SK-N-SH (cell line): ENCODE results near the gene LCN6. TPM values are rescaled to one million over a fixed set of nuclear protein-coding genes. Genes with fewer than 3 reads are reported as not detected.

ENCODE experiments used
- CTCF ChIA-PET: fragments of 300-600, 350-600 bp; formaldehyde crosslinking; extraction: SDS; loops from one replicate; lab custom pipeline; 2021; lab: Yijun Ruan, JAX
- POLR2A ChIA-PET: fragments of 350-600 bp; sonication (Branson Sonifier 250); formaldehyde crosslinking; extraction: SDS; loops from one replicate; lab custom pipeline; 2020; ENCODE audit warnings: antibody characterized with exemption, inconsistent platforms; lab: Yijun Ruan, JAX
- DNase-seq: peaks from one replicate; pipeline ENCODE4 v3.0.0; 2012
- H2AFZ ChIP-seq: fragments of 200-600 bp; sonication (generic); 2 replicates; pipeline ENCODE4 v1.8.1; 2016; ENCODE audit warnings: antibody characterized with exemption, mild to moderate bottlenecking, low read depth
- H3F3A ChIP-seq: fragments of 200-600 bp; sonication (generic); replicated peaks from 2 replicates; pipeline ENCODE3; 2016; ENCODE audit warnings: antibody characterized with exemption, mild to moderate bottlenecking; ENCODE audit not compliant: insufficient read depth
- H3K27ac ChIP-seq, 2 experiments: fragments of 200-500 bp in 1 of 2; fragments of 200-600 bp in 1 of 2; sonication (Bioruptor generic) in 1 of 2; sonication (generic), shearing (Covaris generic) in 1 of 2; 2 replicates each; pipeline versions ENCODE4 v1.5.1 to v1.6.1; 2014 to 2016; ENCODE audit warnings: low read depth in 2 of 2, inconsistent platforms in 1 of 2, low read length in 1 of 2, mild to moderate bottlenecking in 1 of 2, mixed read lengths in 1 of 2
- H3K27me3 ChIP-seq: fragments of 200-600 bp; sonication (generic), shearing (Covaris generic); 2 replicates; pipeline ENCODE4 v1.6.1; 2016; ENCODE audit warnings: mixed run types; ENCODE audit not compliant: insufficient read depth
- H3K36me3 ChIP-seq, 2 experiments: fragments of 200-500 bp in 1 of 2; fragments of 200-600 bp in 1 of 2; sonication (Bioruptor generic) in 1 of 2; sonication (generic) in 1 of 2; replicated peaks in 1 of 2; 2 replicates each; pipeline versions ENCODE3 to v1.5.1; 2014 to 2016; ENCODE audit warnings: low read length in 1 of 2, mild to moderate bottlenecking in 1 of 2; ENCODE audit not compliant: insufficient read depth in 2 of 2, control insufficient read depth in 1 of 2
- H3K4me1 ChIP-seq, 2 experiments: fragments of 200-500 bp in 1 of 2; fragments of 200-600 bp in 1 of 2; sonication (Bioruptor generic) in 1 of 2; sonication (generic), shearing (Covaris generic) in 1 of 2; 2 replicates each; pipeline versions ENCODE4 v1.5.1 to v1.6.1; 2014 to 2016; ENCODE audit warnings: low read depth in 1 of 2, low read length in 1 of 2, mixed run types in 1 of 2; ENCODE audit not compliant: insufficient read depth in 2 of 2, control insufficient read depth in 1 of 2
- H3K4me2 ChIP-seq: fragments of 200-600 bp; sonication (generic), shearing (Covaris generic); 2 replicates; pipeline ENCODE4 v1.6.1; 2017; ENCODE audit warnings: mixed run types
- H3K4me3 ChIP-seq, 2 experiments: fragments of 200-500 bp in 1 of 2; fragments of 200-600 bp in 1 of 2; sonication (Bioruptor generic) in 1 of 2; sonication (generic), shearing (Covaris generic) in 1 of 2; 2 replicates each; pipeline versions ENCODE4 v1.5.1 to v1.8.1; 2014 to 2016; ENCODE audit warnings: low read depth in 2 of 2, inconsistent platforms in 1 of 2, low read length in 1 of 2, mild to moderate bottlenecking in 1 of 2, mixed read lengths in 1 of 2, moderate library complexity in 1 of 2
- H3K79me2 ChIP-seq: fragments of 200-600 bp; sonication (generic); 2 replicates; pipeline ENCODE4 v1.8.1; 2017; ENCODE audit warnings: mild to moderate bottlenecking; ENCODE audit not compliant: insufficient read depth
- H3K9ac ChIP-seq: fragments of 200-600 bp; sonication (generic); 2 replicates; pipeline ENCODE4 v1.6.1; 2017; ENCODE audit warnings: mixed run types
- H3K9me2 ChIP-seq: fragments of 200-600 bp; sonication (generic); 2 replicates; pipeline ENCODE4 v1.6.1; 2017; ENCODE audit warnings: mixed run types
- H3K9me3 ChIP-seq: fragments of 200-600 bp; sonication (generic); 2 replicates; pipeline ENCODE4 v1.6.1; 2017; ENCODE audit warnings: mixed run types, mild to moderate bottlenecking, moderate library complexity
- H4K20me1 ChIP-seq: fragments of 200-600 bp; sonication (generic); 2 replicates; pipeline ENCODE4 v1.6.1; 2017; ENCODE audit warnings: mild to moderate bottlenecking, mixed run types; ENCODE audit not compliant: insufficient read depth
- CHD2 ChIP-seq: fragments of 150-350 bp; IDR thresholded peaks from 2 replicates; pipeline ENCODE4 v1.6.1; 2018; ENCODE audit warnings: low read length; ENCODE audit not compliant: partially characterized antibody
- CTCF ChIP-seq: fragments of 200-600 bp; sonication (generic); IDR thresholded peaks from 2 replicates; pipeline ENCODE4 v1.6.1; 2017; ENCODE audit warnings: antibody characterized with exemption, mild to moderate bottlenecking, moderate library complexity
- EZH2phosphoT487 ChIP-seq: fragments of 200-600 bp; sonication (generic); IDR thresholded peaks from 2 replicates; pipeline ENCODE4 v1.6.1; 2017; ENCODE audit warnings: low read depth, mixed run types, mild to moderate bottlenecking, antibody characterized with exemption, moderate library complexity, borderline replicate concordance
- FOSL2 ChIP-seq: IDR thresholded peaks from 2 replicates; pipeline ENCODE4 v1.4.0; 2012; ENCODE audit warnings: low read depth, mild to moderate bottlenecking, moderate library complexity, borderline replicate concordance
- FOXM1 ChIP-seq: IDR thresholded peaks from 2 replicates; pipeline ENCODE4 v1.4.0; 2012; ENCODE audit warnings: low read depth, mild to moderate bottlenecking
- MXI1 ChIP-seq: IDR thresholded peaks from 2 replicates; pipeline ENCODE4 v1.6.1; 2012; ENCODE audit warnings: mild to moderate bottlenecking, low read depth, low read length, improper control_type of control experiment
- NRF1 ChIP-seq: IDR thresholded peaks from 2 replicates; pipeline ENCODE4 v1.6.1; 2012; ENCODE audit warnings: low read depth, mild to moderate bottlenecking, low read length
- PBX3 ChIP-seq: IDR thresholded peaks from 2 replicates; pipeline ENCODE4; 2012
- RFX5 ChIP-seq: IDR thresholded peaks from 2 replicates; pipeline ENCODE4 v1.6.1; 2012; ENCODE audit warnings: mild to moderate bottlenecking, improper control_type of control experiment, low read length
- RXRA ChIP-seq: IDR thresholded peaks from 2 replicates; pipeline ENCODE4 v1.4.0; 2012; ENCODE audit warnings: low read depth, mild to moderate bottlenecking, borderline replicate concordance
- SMC3 ChIP-seq: IDR thresholded peaks from 2 replicates; pipeline ENCODE4 v1.6.1; 2012; ENCODE audit warnings: low read depth, low read length, improper control_type of control experiment
- TEAD4 ChIP-seq: IDR thresholded peaks from 2 replicates; pipeline ENCODE4 v1.4.0; 2012; ENCODE audit warnings: mild to moderate bottlenecking, borderline replicate concordance; ENCODE audit not compliant: insufficient read depth
- USF2 ChIP-seq: fragments of 150-350 bp; IDR thresholded peaks from 2 replicates; pipeline ENCODE4 v1.6.1; 2017; ENCODE audit warnings: antibody characterized with exemption, low read length, low read depth, borderline replicate concordance
- WGBS: methylation state at CpG from one replicate; pipeline ENCODE4 v1.1.6; 2017; ENCODE audit warnings: low lambda C conversion rate; 5-methylcytosine and 5-hydroxymethylcytosine counted together
- polyA plus RNA-seq, 3 experiments: library from polyadenylated mRNA; depleted of rRNA; stranded (reverse); fragments of >200 nt; gene quantifications; 2 replicates each; pipeline ENCODE4 v1.2.3, GENCODE V29; 2012
- TF ChIP-seq, protein P1 (sequence below): IDR thresholded peaks from 2 replicates; pipeline ENCODE4 v1.4.0; 2012; ENCODE audit warnings: low read depth, borderline replicate concordance
- TF ChIP-seq, protein P2 (sequence below): IDR thresholded peaks from 2 replicates; pipeline ENCODE4 v1.4.0; 2012; ENCODE audit warnings: low read depth, borderline replicate concordance

The LCN6 gene
- polyA plus RNA-seq, 1 of the 3 experiments (the other 2 are of a cell fraction): not detected

- no peak for TF ChIP-seq FOSL2
- no peak for TF ChIP-seq CTCF
- no peak for TF ChIP-seq PBX3
- no peak for TF ChIP-seq NRF1
- TF ChIP-seq, protein P1, sequence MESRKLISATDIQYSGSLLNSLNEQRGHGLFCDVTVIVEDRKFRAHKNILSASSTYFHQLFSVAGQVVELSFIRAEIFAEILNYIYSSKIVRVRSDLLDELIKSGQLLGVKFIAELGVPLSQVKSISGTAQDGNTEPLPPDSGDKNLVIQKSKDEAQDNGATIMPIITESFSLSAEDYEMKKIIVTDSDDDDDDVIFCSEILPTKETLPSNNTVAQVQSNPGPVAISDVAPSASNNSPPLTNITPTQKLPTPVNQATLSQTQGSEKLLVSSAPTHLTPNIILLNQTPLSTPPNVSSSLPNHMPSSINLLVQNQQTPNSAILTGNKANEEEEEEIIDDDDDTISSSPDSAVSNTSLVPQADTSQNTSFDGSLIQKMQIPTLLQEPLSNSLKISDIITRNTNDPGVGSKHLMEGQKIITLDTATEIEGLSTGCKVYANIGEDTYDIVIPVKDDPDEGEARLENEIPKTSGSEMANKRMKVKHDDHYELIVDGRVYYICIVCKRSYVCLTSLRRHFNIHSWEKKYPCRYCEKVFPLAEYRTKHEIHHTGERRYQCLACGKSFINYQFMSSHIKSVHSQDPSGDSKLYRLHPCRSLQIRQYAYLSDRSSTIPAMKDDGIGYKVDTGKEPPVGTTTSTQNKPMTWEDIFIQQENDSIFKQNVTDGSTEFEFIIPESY: no peak
- TF ChIP-seq RXRA: no peak
- TF ChIP-seq, protein P2, sequence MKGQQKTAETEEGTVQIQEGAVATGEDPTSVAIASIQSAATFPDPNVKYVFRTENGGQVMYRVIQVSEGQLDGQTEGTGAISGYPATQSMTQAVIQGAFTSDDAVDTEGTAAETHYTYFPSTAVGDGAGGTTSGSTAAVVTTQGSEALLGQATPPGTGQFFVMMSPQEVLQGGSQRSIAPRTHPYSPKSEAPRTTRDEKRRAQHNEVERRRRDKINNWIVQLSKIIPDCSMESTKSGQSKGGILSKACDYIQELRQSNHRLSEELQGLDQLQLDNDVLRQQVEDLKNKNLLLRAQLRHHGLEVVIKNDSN: no peak
- TF ChIP-seq SMC3: no peak
- no peak for TF ChIP-seq FOXM1
- TF ChIP-seq TEAD4: no peak
- TF ChIP-seq CHD2: no peak
- no peak for TF ChIP-seq MXI1
- no peak for TF ChIP-seq USF2
- TF ChIP-seq RFX5: no peak
- TF ChIP-seq EZH2phosphoT487: no peak
- Histone ChIP-seq H3F3A (no peaks in the 10 kb centered on the region), H3K27ac (no peak overlapping the region), H3K9me3 (no peaks in the 10 kb centered on the region), H3K4me1 (peaks cover 0 to 5% of the 10 kb centered on the region in 2 experiments; a peak in 1 of 4 replicates), H3K9me2 (no peaks in the 10 kb centered on the region), H3K4me2 (no peak overlapping the region), H3K36me3 (no peaks in the 10 kb centered on the region), H4K20me1 (no peaks in the 10 kb centered on the region), H3K4me3 (no peak overlapping the region), H2AFZ (no peak overlapping the region), H3K27me3 (no peaks in the 10 kb centered on the region), H3K79me2 (no peaks in the 10 kb centered on the region), H3K9ac (no peak overlapping the region)
- DNase-seq: no peak
- CTCF ChIA-PET: no interaction called here
- WGBS: 88% methylated on average over 17 of the region's 20 CpGs
- POLR2A ChIA-PET: no interaction called here
Observed at GRCh38 chr9:136738960-136739359, 9.4 kb downstream of the LCN6 start.
